HCT116 (cell line): ENCODE measurements around the gene RNF114. TPM values are rescaled to one million over a fixed set of nuclear protein-coding genes. Genes with fewer than 3 reads are reported as not detected.

Experiments used
- ATAC-seq: fragments of 200-7000 bp; cut with Tn5 transposase; 2 replicates; pipeline ENCODE4 v1.9.1; 2020; ENCODE audit warnings: mild to moderate bottlenecking, moderate library complexity
- BruUV-seq: library from RNA; stranded (reverse); fragments of 400-500 nt; replicated peaks from 2 replicates; lab custom pipeline; 2021; lab: Mats Ljungman, UMichigan
- CTCF ChIA-PET: fragments of 300-600 bp; sonication (Branson Sonifier 250); formaldehyde crosslinking; loops from one replicate; lab custom pipeline; 2021; ENCODE audit warnings: antibody characterized with exemption; lab: Charles Lee
- POLR2A ChIA-PET: fragments of 300-600, 350-600 bp; sonication (Branson Sonifier 250); formaldehyde crosslinking; loops from one replicate; lab custom pipeline; 2021; ENCODE audit warnings: antibody characterized with exemption; lab: Charles Lee
- RAD21 ChIA-PET, 2 experiments: fragments of 300-600 bp; sonication (Branson Sonifier 250); formaldehyde crosslinking; loops; one replicate each; lab custom pipeline; 2023; ENCODE audit warnings: low total read pairs in 2 of 2; ENCODE audit not compliant: uncharacterized antibody in 2 of 2, unreplicated experiment in 2 of 2, low non-redundant PET in 1 of 2; lab: Charles Lee
- DNase-seq: peaks from one replicate; pipeline ENCODE4 v3.0.0-alpha.2; 2010; ENCODE audit warnings: low read depth, low spot score
- H2AFZ ChIP-seq: fragments of 200-600 bp; shearing (Covaris generic), sonication (generic); 2 replicates; pipeline ENCODE4 v1.6.1; 2017; ENCODE audit warnings: low read depth, mixed run types, mixed read lengths, antibody characterized with exemption, low read length; ENCODE audit not compliant: poor library complexity, severe bottlenecking
- H3K27ac ChIP-seq: 2 replicates; pipeline ENCODE4 v1.5.1; 2012; ENCODE audit warnings: low read depth, low read length
- H3K27me3 ChIP-seq: fragments of 200-600 bp; sonication (generic); 2 replicates; pipeline ENCODE4 v1.6.1; 2016; ENCODE audit warnings: mixed run types, low read length, mixed read lengths; ENCODE audit not compliant: insufficient read depth
- H3K36me3 ChIP-seq, 2 experiments: fragments of 200-500 bp in 1 of 2; fragments of 200-600 bp in 1 of 2; sonication (Bioruptor generic) in 1 of 2; sonication (generic) in 1 of 2; 2 replicates each; pipeline versions ENCODE4 v1.5.1 to v1.6.1; 2014 to 2016; ENCODE audit warnings: low read length in 2 of 2, inconsistent platforms in 1 of 2, mixed read lengths in 1 of 2, mixed run types in 1 of 2; ENCODE audit not compliant: insufficient read depth in 2 of 2, control insufficient read depth in 1 of 2
- H3K4me1 ChIP-seq, 2 experiments: fragments of 200-600 bp in 1 of 2; sonication (generic) in 1 of 2; 2 replicates each; pipeline versions ENCODE4 v1.5.1 to v1.6.1; 2012 to 2017; ENCODE audit warnings: low read length in 2 of 2, inconsistent platforms in 1 of 2, mild to moderate bottlenecking in 1 of 2, mixed read lengths in 1 of 2, mixed run types in 1 of 2, moderate library complexity in 1 of 2; ENCODE audit not compliant: insufficient read depth in 2 of 2, control insufficient read depth in 1 of 2
- H3K4me2 ChIP-seq: fragments of 200-600 bp; sonication (generic); 2 replicates; pipeline ENCODE4 v1.6.1; 2017; ENCODE audit warnings: mixed run types, low read length, mixed read lengths
- H3K4me3 ChIP-seq, 2 experiments: fragments of 200-600 bp in 1 of 2; sonication (generic) in 1 of 2; replicated peaks in 1 of 2; 2 replicates each; pipeline ENCODE4 v1.5.1; 2011 to 2016; ENCODE audit warnings: low read length in 2 of 2, control low read depth in 1 of 2, low read depth in 1 of 2, mild to moderate bottlenecking in 1 of 2, mixed read lengths in 1 of 2, mixed run types in 1 of 2
- H3K79me2 ChIP-seq: fragments of 200-600 bp; sonication (generic); 2 replicates; pipeline ENCODE4 v1.6.1; 2017; ENCODE audit warnings: mild to moderate bottlenecking, mixed run types, low read length, moderate library complexity, mixed read lengths; ENCODE audit not compliant: insufficient read depth
- H3K9ac ChIP-seq: fragments of 200-600 bp; sonication (generic); 2 replicates; pipeline ENCODE4 v1.6.1; 2016; ENCODE audit warnings: low read length, mixed read lengths
- H3K9me2 ChIP-seq: fragments of 200-600 bp; sonication (generic), shearing (Covaris generic); 2 replicates; pipeline ENCODE4 v1.6.1; 2017; ENCODE audit warnings: mixed run types, mild to moderate bottlenecking, moderate library complexity; ENCODE audit not compliant: insufficient read depth
- H3K9me3 ChIP-seq, 2 experiments: fragments of 200-500 bp in 1 of 2; fragments of 200-600 bp in 1 of 2; sonication (Bioruptor generic) in 1 of 2; sonication (generic) in 1 of 2; 2 replicates each; pipeline ENCODE4 v1.6.1; 2014 to 2017; ENCODE audit warnings: low read length in 2 of 2, mixed read lengths in 2 of 2, inconsistent platforms in 1 of 2, low read depth in 1 of 2, mild to moderate bottlenecking in 1 of 2, mixed run types in 1 of 2, moderate library complexity in 1 of 2; ENCODE audit not compliant: control insufficient read depth in 1 of 2, insufficient read depth in 1 of 2
- H4K20me1 ChIP-seq: fragments of 200-600 bp; sonication (generic), shearing (Covaris generic); 2 replicates; pipeline ENCODE4 v1.6.1; 2017; ENCODE audit warnings: mixed run types, mild to moderate bottlenecking, moderate library complexity; ENCODE audit not compliant: insufficient read depth
- CTCF ChIP-seq, 3 experiments: fragments of 200-600 bp in 1 of 3; sonication (generic) in 1 of 3; IDR thresholded peaks in 2 of 3; conservative IDR thresholded peaks in 1 of 3; 2 replicates each; pipeline ENCODE4 v1.5.1; 2012 to 2017; ENCODE audit warnings: low read depth in 2 of 3, low read length in 2 of 3, antibody characterized with exemption in 1 of 3, borderline replicate concordance in 1 of 3, control low read depth in 1 of 3, mild to moderate bottlenecking in 1 of 3, mixed read lengths in 1 of 3, mixed run types in 1 of 3, moderate library complexity in 1 of 3; ENCODE audit not compliant: insufficient read depth in 1 of 3
- EGR1 ChIP-seq: IDR thresholded peaks from 2 replicates; pipeline ENCODE4 v1.6.1; 2012; ENCODE audit warnings: low read depth
- EZH2 ChIP-seq: fragments of 200-600 bp; sonication (generic); IDR thresholded peaks from 2 replicates; pipeline ENCODE4 v1.6.1; 2017; ENCODE audit warnings: antibody characterized with exemption, mixed run types
- REST ChIP-seq: IDR thresholded peaks from 2 replicates; pipeline ENCODE4 v1.6.1; 2012; ENCODE audit warnings: low read depth
- SIN3A ChIP-seq: IDR thresholded peaks from 2 replicates; pipeline ENCODE4 v1.6.1; 2012; ENCODE audit warnings: low read depth
- ZBTB33 ChIP-seq: IDR thresholded peaks from 2 replicates; pipeline ENCODE4 v1.6.1; 2011; ENCODE audit warnings: mild to moderate bottlenecking, low read length, moderate library complexity; ENCODE audit not compliant: insufficient replicate concordance; ENCODE audit errors: extremely low read depth
- intact Hi-C: fragments of 100-400 bp; cut with micrococcal nuclease; formaldehyde crosslinking; loops from 2 replicates; pipeline ENCODE4 v1.10.0; 2022
- total RNA-seq: library from RNA; stranded (reverse); gene quantifications from one replicate; pipeline ENCODE4 v1.2.1, GENCODE V29; 2021; ENCODE audit not compliant: unreplicated experiment

Gene RNF114
- total RNA-seq, 1 experiment from 2014 or later = 66.8 TPM

- H3K4me1 ChIP-seq = peaks cover 9 to 10% of the 10 kb centered on the region in 2 experiments; a peak in 3 of 4 replicates
- TF ChIP-seq EGR1 (no peak), CTCF (IDR thresholded peaks at IDR 0.05 in 2 of 3, conservative IDR thresholded peaks at IDR 0.05 in 1 of 3; ENCODE audit: borderline replicate concordance in 1 of 3, insufficient read depth in 1 of 3, low read depth in 2 of 3, low read length in 2 of 3) (peak in 2 of 3 experiments; percentile 33 to 45; a peak in 3 of 6 replicates), ZBTB33 (no peak), REST (no peak), SIN3A (no peak), EZH2 (no peak)
- H3K9ac ChIP-seq = no peak overlapping the region
- H3K79me2 ChIP-seq = peaks cover 54% of the 10 kb centered on the region
- ChIA-PET POLR2A (no interaction called here), CTCF (no interaction called here), RAD21 (interaction anchor here in 1 of 2 experiments (0.6 kb wide), 1 partner anchor 18 kb away, joined by 3 read pairs; no protein-coding TSS in a partner anchor)
- BruUV-seq = no TSS peak
- no peak overlapping the region; the same call in 1 of the 2 replicates for H3K27ac ChIP-seq
- ATAC-seq (no peak), DNase-seq (no peak)
- no peak overlapping the region for H3K4me2 ChIP-seq
- peaks cover 4 to 14% of the 10 kb centered on the region in 2 experiments; a peak in 2 of 4 replicates for H3K36me3 ChIP-seq
- no peaks in the 10 kb centered on the region for H3K9me2 ChIP-seq
- H4K20me1 ChIP-seq = 0 out of 2 replicates have a peak, but pooled peaks cover 2% of the 10 kb centered on the region
- H3K27me3 ChIP-seq = no peaks in the 10 kb centered on the region
- no peak overlapping the region for H3K4me3 ChIP-seq
- H3K9me3 ChIP-seq = no peaks in the 10 kb centered on the region
- intact Hi-C loops = no loop called here
- H2AFZ ChIP-seq = no peak overlapping the region
Measured at GRCh38 chr20:49909499-49910339, 26.5 kb upstream of the RNF114 start.
